GM19193 (cell line): ENCODE data around the gene PCSK6.

ENCODE experiments used
- POLR2A ChIP-seq: IDR thresholded peaks from 4 replicates; pipeline ENCODE4 v1.6.1; 2011; ENCODE audit not compliant: insufficient read depth, insufficient read length; ENCODE audit errors: extremely low read depth

The PCSK6 gene

GRCh38 chr15:101378879-101379278 lies 110.6 kb downstream of the PCSK6 start:
- TF ChIP-seq POLR2A, result no peak

GRCh38 chr15:101378171-101378755 lies 111.2 kb downstream of the PCSK6 start:
- no peak for TF ChIP-seq POLR2A

GRCh38 chr15:101376615-101377395 lies 112.7 kb downstream of the PCSK6 start:
- TF ChIP-seq POLR2A, result no peak

GRCh38 chr15:101374326-101374725 lies 115.2 kb downstream of the PCSK6 start:
- TF ChIP-seq POLR2A, result no peak

- no peak for TF ChIP-seq POLR2A
Observed at GRCh38 chr15:101373577-101373976, 115.9 kb downstream of the PCSK6 start.

DNA sequence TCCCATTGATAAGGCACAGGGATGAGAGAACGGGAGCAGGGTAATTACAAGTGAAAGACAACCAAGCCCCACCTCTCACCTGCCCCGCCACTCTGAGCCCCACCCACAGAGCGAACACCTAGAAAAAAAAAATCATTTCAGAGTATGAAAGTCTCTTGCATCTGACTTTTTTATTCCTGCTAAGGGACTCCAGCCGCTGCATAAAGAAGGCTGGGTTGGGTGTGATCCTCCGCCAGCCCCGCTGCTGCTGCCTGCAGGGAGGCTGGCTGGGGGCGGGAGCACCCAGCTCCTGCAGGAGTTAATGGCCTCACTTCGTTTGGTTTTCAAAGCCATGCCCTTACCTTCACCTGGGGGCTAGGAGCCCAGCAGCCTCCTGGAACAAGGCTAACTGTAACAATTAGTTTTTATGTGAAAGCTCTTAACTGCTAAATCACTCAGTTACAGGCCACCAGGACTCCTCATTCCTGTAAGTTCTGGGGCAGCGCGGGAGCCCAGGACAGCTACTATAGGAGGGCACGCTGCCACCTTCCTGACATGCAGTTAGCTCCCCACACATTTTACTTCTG lies 116.5 kb downstream of the PCSK6 start:
- no peak for TF ChIP-seq POLR2A

- no peak for TF ChIP-seq POLR2A
Observed at GRCh38 chr15:101372149-101372577, 117.3 kb downstream of the PCSK6 start.

- TF ChIP-seq POLR2A, result no peak
Observed at GRCh38 chr15:101371519-101371918, 118.0 kb downstream of the PCSK6 start.

- TF ChIP-seq POLR2A, result no peak
Observed at GRCh38 chr15:101371081-101371480, 118.4 kb downstream of the PCSK6 start.

DNA sequence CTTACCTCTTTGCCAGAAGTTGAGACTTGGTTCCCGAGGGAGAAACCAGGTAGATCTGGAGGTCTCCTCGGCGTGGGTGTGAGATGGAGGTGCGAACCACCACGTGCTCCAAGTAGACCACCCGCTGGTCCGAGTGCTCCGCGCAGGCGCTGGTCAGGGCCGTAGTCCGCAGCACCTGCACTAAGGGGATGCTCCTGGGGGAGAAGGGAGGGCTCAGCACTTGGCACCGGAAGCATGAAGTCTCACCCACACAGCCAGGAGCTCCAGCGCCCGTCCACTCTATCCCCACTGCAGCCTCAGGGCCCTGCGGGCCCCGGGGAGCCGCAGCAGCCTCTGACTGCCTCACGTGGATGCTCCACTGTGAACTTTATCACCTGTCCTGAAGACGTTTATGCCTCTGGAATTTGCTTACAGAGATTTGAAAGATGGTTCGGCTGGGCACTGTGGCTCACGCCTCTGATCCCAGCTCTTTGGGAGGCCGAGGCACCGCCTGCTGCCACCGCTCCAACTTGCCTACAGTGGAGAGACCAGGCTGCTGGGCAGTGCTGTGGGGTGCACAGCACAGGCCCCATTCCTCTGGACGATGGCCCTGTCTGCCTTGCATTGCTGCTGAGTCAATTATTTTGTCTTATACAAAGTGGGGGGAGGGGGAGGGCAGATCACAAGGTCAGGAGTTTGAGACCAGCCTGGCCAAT lies 119.0 kb downstream of the PCSK6 start:
- no peak for TF ChIP-seq POLR2A

- TF ChIP-seq POLR2A, result no peak
Observed at GRCh38 chr15:101369676-101370075, 119.8 kb downstream of the PCSK6 start.

GRCh38 chr15:101368861-101369642 lies 120.5 kb downstream of the PCSK6 start:
- no peak for TF ChIP-seq POLR2A

- TF ChIP-seq POLR2A, result no peak
Observed at GRCh38 chr15:101368086-101368780, 121.3 kb downstream of the PCSK6 start.

DNA sequence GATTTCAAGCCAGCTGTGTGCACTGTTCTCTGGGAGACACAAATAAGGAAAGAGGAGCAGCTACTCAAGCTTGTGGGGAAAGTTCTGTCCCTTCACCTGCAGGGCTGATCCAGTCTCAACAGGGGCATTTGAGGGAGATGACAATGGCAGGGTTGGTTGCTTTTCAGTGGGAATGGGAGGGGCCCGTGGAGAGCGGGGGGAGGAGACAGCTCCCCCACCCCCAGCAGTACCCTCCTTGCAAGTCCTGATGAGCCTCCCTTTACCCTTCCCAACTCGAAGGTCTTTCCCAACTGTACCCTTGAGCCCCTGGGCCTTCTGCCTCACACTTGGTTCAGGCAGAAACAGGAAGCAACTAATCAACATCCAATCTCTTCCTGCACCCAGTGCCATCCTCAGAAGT lies 122.7 kb downstream of the PCSK6 start:
- no peak for TF ChIP-seq POLR2A

- TF ChIP-seq POLR2A, result no peak
Observed at GRCh38 chr15:101362986-101363566, 126.4 kb downstream of the PCSK6 start.

GRCh38 chr15:101362359-101362758 lies 127.1 kb downstream of the PCSK6 start:
- TF ChIP-seq POLR2A, result no peak
